Measurements from ENCODE around the gene DHRSX.

Gene DHRSX

GRCh38 chrX:2402361-2402690 is 98.5 kb downstream of the DHRSX start:
- H3K4me1 ChIP-seq (ENCODE audit: control insufficient read depth, insufficient read depth, low read length), result peaks cover 19% of the 10 kb centered on the region
- ChIA-PET POLR2A (no interaction called here), CTCF (no interaction called here)
- H3K4me3 ChIP-seq (ENCODE audit: low read depth, low read length), result no peak overlapping the region
- peaks cover 0 to 5% of the 10 kb centered on the region in 2 experiments; a peak in 2 of 3 replicates for H3K36me3 ChIP-seq (ENCODE audit: control insufficient read depth in 2 of 2, insufficient read depth in 1 of 2, low read length in 2 of 2)
- H3K9me3 ChIP-seq (ENCODE audit: control insufficient read depth, insufficient read depth, low read depth, low read length), result no peaks in the 10 kb centered on the region
- no peak for TF ChIP-seq ZNF473 (tag by site-specific recombination; IDR thresholded peaks at IDR 0.05)
- no peak for TF ChIP-seq ZNF211 (tag by site-specific recombination; IDR thresholded peaks at IDR 0.05; ENCODE audit: low read depth)
- TF ChIP-seq ZSCAN23 (tag by site-specific recombination; IDR thresholded peaks at IDR 0.05), result no peak
- peak overlapping the region; percentile 81 for H3K27ac ChIP-seq (ENCODE audit: extremely low read depth, low read depth, low read length)

GRCh38 chrX:2401590-2402360 is 99.0 kb downstream of the DHRSX start:
- ChIA-PET POLR2A (no interaction called here), CTCF (no interaction called here)
- Histone ChIP-seq H3K4me3 (ENCODE audit: low read depth, low read length) (no peak overlapping the region), H3K4me1 (ENCODE audit: control insufficient read depth, insufficient read depth, low read length) (peaks cover 23% of the 10 kb centered on the region), H3K9me3 (ENCODE audit: control insufficient read depth, insufficient read depth, low read depth, low read length) (no peaks in the 10 kb centered on the region), H3K27ac (ENCODE audit: extremely low read depth, low read depth, low read length) (peak overlapping the region; percentile 81), H3K36me3 (ENCODE audit: control insufficient read depth in 2 of 2, insufficient read depth in 1 of 2, low read length in 2 of 2) (peaks cover 0 to under 1% of the 10 kb centered on the region in 2 experiments; a peak in 2 of 3 replicates)
- TF ChIP-seq KLF17 (tag by site-specific recombination; IDR thresholded peaks at IDR 0.05) (peak; percentile 97), WT1 (tag by site-specific recombination; IDR thresholded peaks at IDR 0.05) (peak; percentile 69; the same call in 1 of the 2 replicates), ZNF658 (tag by site-specific recombination; IDR thresholded peaks at IDR 0.05) (no peak), ZNF211 (tag by site-specific recombination; IDR thresholded peaks at IDR 0.05; ENCODE audit: low read depth) (no peak), ZBTB44 (tag by site-specific recombination; IDR thresholded peaks at IDR 0.05) (no peak), ZNF140 (tag by site-specific recombination; IDR thresholded peaks at IDR 0.05) (no peak), ZNF623 (tag by site-specific recombination; IDR thresholded peaks at IDR 0.05) (no peak), TRIM28 (IDR thresholded peaks at IDR 0.05; ENCODE audit: borderline replicate concordance, low read length) (0 out of 2 replicates have a peak, but pooled peaks have one; percentile 47), ZNF488 (tag by site-specific recombination; IDR thresholded peaks at IDR 0.05) (no peak), ZFP37 (tag by site-specific recombination; IDR thresholded peaks at IDR 0.05) (no peak), SP7 (tag by site-specific recombination; IDR thresholded peaks at IDR 0.05) (peak; percentile 84), ZBTB21 (tag by site-specific recombination; IDR thresholded peaks at IDR 0.05) (no peak), KLF16 (tag by site-specific recombination; IDR thresholded peaks at IDR 0.05) (no peak), GLIS2 (tag by site-specific recombination; IDR thresholded peaks at IDR 0.05) (no peak), ZNF18 (tag by site-specific recombination; IDR thresholded peaks at IDR 0.05) (peak; percentile 54), GLI2 (tag by site-specific recombination; IDR thresholded peaks at IDR 0.05; ENCODE audit: borderline replicate concordance, low read depth) (peak; percentile 54; the same call in 1 of the 2 replicates), IKZF3 (tag by site-specific recombination; IDR thresholded peaks at IDR 0.05) (no peak)
- TF ChIP-seq, protein P1, sequence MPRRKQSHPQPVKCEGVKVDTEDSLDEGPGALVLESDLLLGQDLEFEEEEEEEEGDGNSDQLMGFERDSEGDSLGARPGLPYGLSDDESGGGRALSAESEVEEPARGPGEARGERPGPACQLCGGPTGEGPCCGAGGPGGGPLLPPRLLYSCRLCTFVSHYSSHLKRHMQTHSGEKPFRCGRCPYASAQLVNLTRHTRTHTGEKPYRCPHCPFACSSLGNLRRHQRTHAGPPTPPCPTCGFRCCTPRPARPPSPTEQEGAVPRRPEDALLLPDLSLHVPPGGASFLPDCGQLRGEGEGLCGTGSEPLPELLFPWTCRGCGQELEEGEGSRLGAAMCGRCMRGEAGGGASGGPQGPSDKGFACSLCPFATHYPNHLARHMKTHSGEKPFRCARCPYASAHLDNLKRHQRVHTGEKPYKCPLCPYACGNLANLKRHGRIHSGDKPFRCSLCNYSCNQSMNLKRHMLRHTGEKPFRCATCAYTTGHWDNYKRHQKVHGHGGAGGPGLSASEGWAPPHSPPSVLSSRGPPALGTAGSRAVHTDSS (tag by site-specific recombination; IDR thresholded peaks at IDR 0.05), result no peak
- TF ChIP-seq, protein P2, sequence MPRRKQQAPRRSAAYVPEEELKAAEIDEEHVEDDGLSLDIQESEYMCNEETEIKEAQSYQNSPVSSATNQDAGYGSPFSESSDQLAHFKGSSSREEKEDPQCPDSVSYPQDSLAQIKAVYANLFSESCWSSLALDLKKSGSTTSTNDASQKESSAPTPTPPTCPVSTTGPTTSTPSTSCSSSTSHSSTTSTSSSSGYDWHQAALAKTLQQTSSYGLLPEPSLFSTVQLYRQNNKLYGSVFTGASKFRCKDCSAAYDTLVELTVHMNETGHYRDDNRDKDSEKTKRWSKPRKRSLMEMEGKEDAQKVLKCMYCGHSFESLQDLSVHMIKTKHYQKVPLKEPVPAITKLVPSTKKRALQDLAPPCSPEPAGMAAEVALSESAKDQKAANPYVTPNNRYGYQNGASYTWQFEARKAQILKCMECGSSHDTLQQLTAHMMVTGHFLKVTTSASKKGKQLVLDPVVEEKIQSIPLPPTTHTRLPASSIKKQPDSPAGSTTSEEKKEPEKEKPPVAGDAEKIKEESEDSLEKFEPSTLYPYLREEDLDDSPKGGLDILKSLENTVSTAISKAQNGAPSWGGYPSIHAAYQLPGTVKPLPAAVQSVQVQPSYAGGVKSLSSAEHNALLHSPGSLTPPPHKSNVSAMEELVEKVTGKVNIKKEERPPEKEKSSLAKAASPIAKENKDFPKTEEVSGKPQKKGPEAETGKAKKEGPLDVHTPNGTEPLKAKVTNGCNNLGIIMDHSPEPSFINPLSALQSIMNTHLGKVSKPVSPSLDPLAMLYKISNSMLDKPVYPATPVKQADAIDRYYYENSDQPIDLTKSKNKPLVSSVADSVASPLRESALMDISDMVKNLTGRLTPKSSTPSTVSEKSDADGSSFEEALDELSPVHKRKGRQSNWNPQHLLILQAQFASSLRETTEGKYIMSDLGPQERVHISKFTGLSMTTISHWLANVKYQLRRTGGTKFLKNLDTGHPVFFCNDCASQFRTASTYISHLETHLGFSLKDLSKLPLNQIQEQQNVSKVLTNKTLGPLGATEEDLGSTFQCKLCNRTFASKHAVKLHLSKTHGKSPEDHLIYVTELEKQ (tag by site-specific recombination; IDR thresholded peaks at IDR 0.05; ENCODE audit: borderline replicate concordance), result no peak; the same call in 1 of the 2 replicates
- TF ChIP-seq, protein P3, sequence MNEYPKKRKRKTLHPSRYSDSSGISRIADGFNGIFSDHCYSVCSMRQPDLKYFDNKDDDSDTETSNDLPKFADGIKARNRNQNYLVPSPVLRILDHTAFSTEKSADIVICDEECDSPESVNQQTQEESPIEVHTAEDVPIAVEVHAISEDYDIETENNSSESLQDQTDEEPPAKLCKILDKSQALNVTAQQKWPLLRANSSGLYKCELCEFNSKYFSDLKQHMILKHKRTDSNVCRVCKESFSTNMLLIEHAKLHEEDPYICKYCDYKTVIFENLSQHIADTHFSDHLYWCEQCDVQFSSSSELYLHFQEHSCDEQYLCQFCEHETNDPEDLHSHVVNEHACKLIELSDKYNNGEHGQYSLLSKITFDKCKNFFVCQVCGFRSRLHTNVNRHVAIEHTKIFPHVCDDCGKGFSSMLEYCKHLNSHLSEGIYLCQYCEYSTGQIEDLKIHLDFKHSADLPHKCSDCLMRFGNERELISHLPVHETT (tag by site-specific recombination; IDR thresholded peaks at IDR 0.05), result no peak; the same call in 1 of the 2 replicates

All from HEK293 (cell line).